Duodenal mucosa (tissue), 2 donors: ENCODE results near the gene XPNPEP3.

ENCODE experiments used
- H3K27ac ChIP-seq: one replicate; pipeline ENCODE4 v1.7.0; 2013; ENCODE audit warnings: low read depth, low read length
- H3K27me3 ChIP-seq, 2 donors: one replicate each; pipeline ENCODE4 v1.7.0; 2013; ENCODE audit warnings: low read length in 2 of 2, control low read depth in 1 of 2; ENCODE audit not compliant: insufficient read depth in 2 of 2, control insufficient read depth in 1 of 2
- H3K36me3 ChIP-seq, 2 donors: one replicate each; pipeline ENCODE4 v1.7.0; 2013; ENCODE audit warnings: low read length in 2 of 2, control low read depth in 1 of 2; ENCODE audit not compliant: insufficient read depth in 2 of 2, control insufficient read depth in 1 of 2
- H3K4me1 ChIP-seq, 2 donors: one replicate each; pipeline ENCODE4 v1.7.0; 2013; ENCODE audit warnings: low read length in 2 of 2, control low read depth in 1 of 2; ENCODE audit not compliant: insufficient read depth in 2 of 2, control insufficient read depth in 1 of 2
- H3K4me3 ChIP-seq, 2 donors: one replicate each; pipeline ENCODE4 v1.7.0; 2013; ENCODE audit warnings: low read length in 2 of 2, low read depth in 1 of 2
- H3K9ac ChIP-seq, 2 donors: one replicate each; pipeline ENCODE4 v1.7.0; 2013; ENCODE audit warnings: low read length in 2 of 2, low read depth in 1 of 2
- H3K9me3 ChIP-seq, 2 donors: one replicate each; pipeline ENCODE4 v1.7.0; 2013; ENCODE audit warnings: low read length in 2 of 2, control low read depth in 1 of 2; ENCODE audit not compliant: control insufficient read depth in 1 of 2

The XPNPEP3 gene

GRCh38 chr22:40976866-40977700 is 120.1 kb downstream of the XPNPEP3 start:
- Histone ChIP-seq H3K9ac (no peak overlapping the region), H3K27ac (no peak overlapping the region), H3K4me3 (no peak overlapping the region), H3K9me3 (no peaks in the 10 kb centered on the region), H3K27me3 (no peaks in the 10 kb centered on the region), H3K4me1 (no peaks in the 10 kb centered on the region), H3K36me3 (peaks cover 0 to 9% of the 10 kb centered on the region in 2 donors)

- Histone ChIP-seq H3K27ac (no peak overlapping the region), H3K9me3 (no peaks in the 10 kb centered on the region)
Measured at GRCh38 chr22:40979198-40979597, 122.2 kb downstream of the XPNPEP3 start.

GRCh38 chr22:40979871-40980270 is 122.9 kb downstream of the XPNPEP3 start:
- H3K27me3 ChIP-seq = no peaks in the 10 kb centered on the region
- H3K27ac ChIP-seq = no peak overlapping the region
- no peaks in the 10 kb centered on the region for H3K9me3 ChIP-seq
- no peak overlapping the region for H3K9ac ChIP-seq
- H3K4me3 ChIP-seq = no peak overlapping the region
- H3K36me3 ChIP-seq = no peaks in the 10 kb centered on the region
- H3K4me1 ChIP-seq = no peaks in the 10 kb centered on the region

More at GRCh38 chr22:40979198-40979597, 122.2 kb downstream of the XPNPEP3 start:
- Histone ChIP-seq H3K36me3 (no peaks in the 10 kb centered on the region), H3K27me3 (no peaks in the 10 kb centered on the region), H3K4me3 (no peak overlapping the region), H3K9ac (no peak overlapping the region), H3K4me1 (no peaks in the 10 kb centered on the region)
